Activated CD8-positive, alpha-beta memory T cell treated with anti-CD3 and anti-CD28 coated beads, Interleukin-2, amount 50 U/mL, for 24 hours (primary cell): ENCODE results near the gene WFS1.

ENCODE experiments used
- DNase-seq: peaks from one replicate; pipeline ENCODE4 v3.0.0-alpha.2; 2020; ENCODE audit errors: extremely low read depth

Gene WFS1

DNA sequence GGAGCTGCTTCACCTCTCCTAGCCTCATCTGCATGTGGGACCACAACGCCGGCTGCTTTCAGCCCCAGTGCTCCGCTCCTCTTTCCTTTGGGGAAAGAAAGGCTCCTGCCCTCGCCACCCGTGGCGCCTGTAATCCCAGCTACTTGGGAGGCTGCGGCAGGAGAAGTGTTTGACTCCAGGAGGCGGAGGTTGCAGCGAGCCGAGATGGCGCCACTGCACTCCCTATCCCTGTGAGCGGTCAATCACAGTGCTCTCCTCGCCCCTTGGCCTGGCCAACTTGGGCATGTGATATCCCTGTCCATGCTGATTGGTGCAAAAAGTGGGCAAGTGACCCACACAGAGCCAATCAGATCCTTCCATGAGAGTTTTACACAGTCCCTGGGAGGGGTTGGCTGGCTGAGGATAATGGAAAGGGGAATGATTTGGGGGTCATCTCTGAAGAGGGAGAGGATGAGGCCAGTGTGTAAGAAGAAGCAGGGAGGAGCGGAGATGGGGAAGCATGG lies 56.2 kb downstream of the WFS1 start:
- DNase-seq, result no peak

- DNase-seq, result no peak
Observed at GRCh38 chr4:6326312-6327060, 56.8 kb downstream of the WFS1 start.

DNA sequence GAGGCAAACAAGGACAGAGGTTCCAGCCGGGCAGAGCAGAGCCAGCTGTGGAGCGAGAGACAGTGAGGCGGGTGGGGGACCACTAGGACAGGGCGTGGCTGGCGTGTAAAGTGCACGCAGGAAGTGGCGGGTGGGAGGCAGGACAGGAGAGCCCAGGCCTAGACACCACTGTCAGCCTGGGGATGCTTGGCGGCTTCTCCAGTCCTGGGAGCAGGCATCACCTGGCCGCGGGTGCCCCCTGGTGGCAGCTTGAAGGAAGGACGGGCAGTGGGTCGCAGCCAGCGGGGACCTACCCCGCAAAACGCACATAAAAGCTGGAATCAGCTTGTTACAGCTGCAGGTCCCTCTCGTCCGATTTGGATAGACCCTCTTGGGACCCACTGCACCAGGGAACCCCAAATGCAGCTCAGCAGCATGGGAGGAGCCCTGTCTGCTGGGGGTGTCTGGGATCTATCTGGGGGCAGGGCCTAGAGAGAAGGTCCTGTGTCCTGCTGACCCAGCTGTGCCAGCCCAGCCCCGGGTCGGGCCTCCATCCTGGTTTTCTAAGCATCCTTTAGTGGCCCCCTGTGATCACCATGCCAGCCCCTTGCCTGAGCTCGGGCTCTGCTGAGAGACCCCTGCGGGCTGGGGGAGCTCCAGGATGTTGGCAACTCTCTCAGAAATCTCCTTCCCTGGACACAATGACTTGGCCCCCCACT lies 57.7 kb downstream of the WFS1 start:
- DNase-seq, result peak; percentile 54

DNA sequence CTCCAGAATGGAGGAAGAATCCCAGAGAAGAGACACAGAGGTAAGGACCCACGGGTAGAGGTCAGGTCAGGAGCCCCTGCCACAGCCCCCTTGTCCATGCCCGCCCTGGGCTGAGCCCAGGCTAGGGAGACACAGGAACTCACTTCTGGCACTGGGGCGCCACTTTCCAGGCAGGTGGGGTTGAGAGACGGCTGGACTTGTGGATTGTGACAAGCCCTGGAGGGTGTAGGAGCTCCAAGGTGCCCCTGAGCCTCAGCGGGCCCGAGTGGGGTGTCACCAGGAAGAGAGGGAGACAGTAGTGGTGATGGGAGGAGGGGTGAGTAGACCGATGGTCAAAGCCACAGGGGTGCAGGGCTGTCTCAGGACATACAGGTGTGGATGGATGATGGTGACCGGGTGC lies 58.9 kb downstream of the WFS1 start:
- DNase-seq, result no peak

GRCh38 chr4:6329478-6330383 lies 60.1 kb downstream of the WFS1 start:
- no peak for DNase-seq

- no peak for DNase-seq
Observed at GRCh38 chr4:6330384-6330767, 60.7 kb downstream of the WFS1 start.

GRCh38 chr4:6331018-6331417 lies 61.4 kb downstream of the WFS1 start:
- DNase-seq, result no peak

GRCh38 chr4:6331468-6331867 lies 61.8 kb downstream of the WFS1 start:
- no peak for DNase-seq

DNA sequence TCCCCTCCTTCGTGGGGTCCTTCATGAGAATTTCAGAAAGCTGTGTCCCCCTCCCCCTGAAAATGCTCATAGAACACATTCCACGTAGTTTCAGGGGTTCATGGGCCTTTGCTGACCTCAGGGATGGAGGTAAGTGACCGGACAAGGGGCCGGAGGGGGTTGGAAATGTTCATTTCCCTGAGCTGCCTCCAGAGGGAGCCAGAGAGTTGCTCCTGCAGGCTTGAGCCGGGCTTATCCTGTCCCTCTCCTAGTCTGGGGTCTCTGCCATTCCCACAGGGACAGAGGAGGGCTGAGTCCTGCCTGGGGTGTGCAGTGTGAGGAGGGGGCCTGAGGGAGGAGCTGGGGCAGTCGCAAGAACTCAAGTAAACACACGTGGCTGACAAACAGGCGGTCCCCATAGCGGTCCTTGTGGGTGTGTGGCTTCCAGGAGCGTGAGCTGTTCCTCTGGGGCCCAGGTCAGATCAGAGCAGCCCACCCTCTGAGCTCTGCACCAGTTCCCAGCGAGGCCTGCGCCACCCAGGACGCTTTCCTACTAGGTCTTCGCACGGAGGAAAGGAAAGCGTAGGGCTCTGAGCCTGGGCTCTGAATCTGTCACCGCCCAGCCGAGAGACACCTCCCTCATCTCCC lies 62.5 kb downstream of the WFS1 start:
- no peak for DNase-seq

DNA sequence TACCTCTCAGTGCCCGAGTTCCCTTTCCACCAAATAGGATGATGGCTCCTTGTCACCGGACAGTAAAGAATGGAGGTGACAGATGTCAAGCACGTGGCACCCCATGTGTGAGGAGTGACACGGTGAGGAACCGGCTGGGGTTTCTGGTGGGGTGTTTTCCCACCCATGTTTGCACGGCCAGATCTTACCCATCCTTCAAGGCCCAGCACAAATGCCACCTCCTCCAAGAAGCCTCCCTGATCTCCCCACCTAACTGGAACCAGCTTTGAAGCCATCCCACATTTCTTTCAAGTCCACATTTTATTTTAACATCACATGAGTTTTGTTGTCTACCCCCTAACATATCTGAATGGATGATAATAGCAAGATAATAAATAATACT lies 63.0 kb downstream of the WFS1 start:
- DNase-seq, result no peak

- no peak for DNase-seq
Observed at GRCh38 chr4:6333301-6334202, 63.9 kb downstream of the WFS1 start.

DNA sequence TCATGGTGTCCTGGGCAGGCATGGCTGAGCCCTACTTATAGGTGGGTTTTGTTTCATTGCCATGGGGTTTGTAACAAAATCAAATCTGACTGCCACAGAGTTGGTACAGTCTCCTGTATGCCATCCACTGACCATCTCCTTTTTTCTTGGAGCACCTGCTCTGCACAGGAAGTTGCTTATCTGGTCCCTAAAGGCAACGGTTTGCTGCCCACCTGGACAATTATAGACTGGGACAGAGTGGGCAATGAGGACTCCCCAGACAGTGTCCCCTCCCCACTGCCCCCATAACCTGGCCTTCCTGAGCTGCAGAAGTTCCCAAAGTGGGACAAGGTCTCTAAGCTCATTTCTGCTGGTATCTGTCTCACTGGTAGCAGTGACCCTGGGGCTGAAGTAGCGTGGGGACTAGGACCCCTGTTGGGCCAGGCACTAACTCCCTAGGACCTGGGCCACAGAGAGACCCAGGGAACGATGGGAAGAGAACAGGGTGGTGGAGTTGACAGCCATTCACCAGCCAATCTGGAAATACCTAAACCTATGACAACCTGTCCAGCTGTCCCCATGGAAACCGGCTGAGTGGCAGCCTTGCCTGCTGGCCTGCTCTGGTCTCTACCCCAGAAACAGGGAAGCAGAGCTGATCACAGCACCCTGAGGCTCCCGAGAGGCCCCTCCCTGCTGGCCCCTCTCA lies 64.7 kb downstream of the WFS1 start:
- DNase-seq, result no peak

- no peak for DNase-seq
Observed at GRCh38 chr4:6335040-6335590, 65.5 kb downstream of the WFS1 start.

- DNase-seq, result no peak
Observed at GRCh38 chr4:6336166-6336565, 66.5 kb downstream of the WFS1 start.

- DNase-seq, result no peak
Observed at GRCh38 chr4:6337331-6337935, 67.8 kb downstream of the WFS1 start.

DNA sequence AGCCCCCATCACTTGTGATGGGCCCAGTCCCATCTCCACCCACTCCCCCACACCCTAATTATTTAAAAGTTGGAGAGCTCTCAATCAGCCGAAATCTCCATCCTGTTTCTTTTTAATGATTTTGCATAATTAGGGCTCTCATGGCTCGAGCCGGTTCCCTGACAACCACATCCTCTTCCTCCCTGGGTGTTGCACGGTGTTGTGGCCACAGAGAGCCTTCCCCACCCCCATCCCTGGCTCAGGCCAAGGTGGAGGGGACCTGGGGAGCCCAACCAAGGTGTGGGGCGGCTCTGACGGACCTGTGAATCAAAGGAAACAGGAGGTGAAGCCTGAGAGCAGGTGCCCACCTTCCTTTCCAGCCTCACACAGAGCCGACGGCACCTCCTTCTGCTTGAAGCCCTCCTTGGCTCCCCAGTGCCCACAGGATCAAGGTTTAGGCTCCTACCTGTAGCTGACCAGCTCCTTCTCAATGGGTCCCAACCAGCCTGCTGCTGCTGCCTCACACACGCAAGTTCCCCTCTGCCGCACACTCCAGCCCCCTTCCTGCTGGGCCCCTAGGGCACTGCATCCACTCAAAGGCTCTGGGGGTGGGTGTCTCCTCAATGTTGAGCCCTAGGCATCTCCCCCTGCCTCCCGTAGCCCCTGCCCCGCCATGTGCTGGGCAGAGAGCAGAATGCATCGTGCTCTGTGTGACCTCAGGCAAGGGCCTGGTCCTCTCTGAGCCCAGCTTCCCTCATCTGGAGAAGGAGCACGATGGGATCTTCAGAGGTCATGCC lies 68.7 kb downstream of the WFS1 start:
- no peak for DNase-seq

DNA sequence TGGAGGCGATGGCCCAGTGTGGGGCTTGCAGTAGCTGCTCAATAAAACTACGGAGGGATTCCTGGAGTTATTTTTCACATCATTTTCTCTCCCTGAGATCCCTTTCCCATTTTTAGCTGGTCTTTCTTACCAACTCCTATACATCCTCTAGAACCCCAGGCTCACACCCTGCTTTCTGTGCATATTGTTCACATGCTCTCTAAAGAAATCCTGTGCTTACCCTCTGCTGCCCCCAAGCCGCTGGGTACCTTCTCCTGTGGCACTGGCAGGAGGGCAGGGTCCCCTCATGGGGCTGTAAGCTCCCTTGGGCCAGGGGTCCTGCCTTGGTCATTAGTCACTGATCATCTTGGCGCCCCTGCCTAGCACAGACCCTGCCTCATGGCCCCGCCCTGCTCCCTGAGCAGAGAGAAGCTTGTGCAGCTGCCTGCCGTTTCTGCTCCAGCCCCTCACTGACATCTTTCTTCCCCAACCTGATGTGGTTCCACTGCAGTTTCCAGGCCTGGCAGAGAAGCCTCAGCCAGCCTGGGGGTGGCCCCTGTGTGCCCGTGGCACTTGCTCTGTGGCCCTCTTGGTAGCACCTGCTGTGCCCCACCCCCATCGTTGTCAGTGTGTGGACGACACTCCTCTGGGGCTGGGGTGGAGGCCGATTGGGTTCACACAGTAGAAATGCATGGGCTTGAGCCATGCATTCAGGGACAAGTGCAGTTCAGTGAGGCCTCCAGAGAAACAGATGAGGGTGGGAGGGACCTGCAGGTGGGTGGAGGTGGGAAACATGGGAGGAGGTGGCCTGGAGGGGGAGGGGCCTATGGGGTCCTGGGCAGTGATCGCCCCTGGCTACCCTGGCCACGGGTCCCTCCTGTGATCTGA lies 69.5 kb downstream of the WFS1 start:
- no peak for DNase-seq
